22Rv1 (cell line): ENCODE data around the gene SPCS1.

Source experiments
- H3K27ac ChIP-seq: fragments of 450-650 bp; 2 replicates; pipeline ENCODE4 v1.5.1; 2017
- CTCF ChIP-seq: fragments of 450-650 bp; IDR thresholded peaks from 2 replicates; pipeline ENCODE4 v1.5.1; 2017; ENCODE audit warnings: mild to moderate bottlenecking
- ZFX ChIP-seq: fragments of 450-650 bp; IDR thresholded peaks from 2 replicates; pipeline ENCODE4 v1.6.1; 2017; ENCODE audit warnings: antibody characterized with exemption, borderline replicate concordance

Gene SPCS1

GRCh38 chr3:52695798-52696671 is 9.9 kb upstream of the SPCS1 start:
- H3K27ac ChIP-seq: peak overlapping the region; percentile 25; the same call in 1 of the 2 replicates
- TF ChIP-seq ZFX (no peak), CTCF (no peak)

GRCh38 chr3:52696830-52697631 is 8.9 kb upstream of the SPCS1 start:
- H3K27ac ChIP-seq: peak overlapping the region; percentile 25; the same call in 1 of the 2 replicates
- no peak for TF ChIP-seq CTCF
- TF ChIP-seq ZFX: no peak

- H3K27ac ChIP-seq: peak overlapping the region; percentile 19; the same call in 1 of the 2 replicates
- TF ChIP-seq CTCF (no peak), ZFX (no peak)
These were observed 8.3 kb upstream of the SPCS1 start for GRCh38 chr3:52697632-52697965.

GRCh38 chr3:52703341-52703740 is 2.6 kb upstream of the SPCS1 start:
- H3K27ac ChIP-seq: no peak overlapping the region
- no peak for TF ChIP-seq ZFX
- TF ChIP-seq CTCF: no peak

GRCh38 chr3:52704611-52705437 is 1.1 kb upstream of the SPCS1 start:
- H3K27ac ChIP-seq: peak overlapping the region; percentile 91

GRCh38 chr3:52705438-52705687 is 543 bp upstream of the SPCS1 start:
- TF ChIP-seq ZFX (no peak), CTCF (no peak)
- H3K27ac ChIP-seq: peak overlapping the region; percentile 91

More at GRCh38 chr3:52704611-52705437, 1.1 kb upstream of the SPCS1 start:
- no peak for TF ChIP-seq ZFX
- TF ChIP-seq CTCF: no peak
